ENCODE data around the gene TBX20. TPM values are rescaled to one million over a fixed set of nuclear protein-coding genes. Genes with fewer than 3 reads are reported as not detected.

The TBX20 gene, protein sequence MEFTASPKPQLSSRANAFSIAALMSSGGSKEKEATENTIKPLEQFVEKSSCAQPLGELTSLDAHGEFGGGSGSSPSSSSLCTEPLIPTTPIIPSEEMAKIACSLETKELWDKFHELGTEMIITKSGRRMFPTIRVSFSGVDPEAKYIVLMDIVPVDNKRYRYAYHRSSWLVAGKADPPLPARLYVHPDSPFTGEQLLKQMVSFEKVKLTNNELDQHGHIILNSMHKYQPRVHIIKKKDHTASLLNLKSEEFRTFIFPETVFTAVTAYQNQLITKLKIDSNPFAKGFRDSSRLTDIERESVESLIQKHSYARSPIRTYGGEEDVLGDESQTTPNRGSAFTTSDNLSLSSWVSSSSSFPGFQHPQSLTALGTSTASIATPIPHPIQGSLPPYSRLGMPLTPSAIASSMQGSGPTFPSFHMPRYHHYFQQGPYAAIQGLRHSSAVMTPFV
- total RNA-seq = not detected

DNA sequence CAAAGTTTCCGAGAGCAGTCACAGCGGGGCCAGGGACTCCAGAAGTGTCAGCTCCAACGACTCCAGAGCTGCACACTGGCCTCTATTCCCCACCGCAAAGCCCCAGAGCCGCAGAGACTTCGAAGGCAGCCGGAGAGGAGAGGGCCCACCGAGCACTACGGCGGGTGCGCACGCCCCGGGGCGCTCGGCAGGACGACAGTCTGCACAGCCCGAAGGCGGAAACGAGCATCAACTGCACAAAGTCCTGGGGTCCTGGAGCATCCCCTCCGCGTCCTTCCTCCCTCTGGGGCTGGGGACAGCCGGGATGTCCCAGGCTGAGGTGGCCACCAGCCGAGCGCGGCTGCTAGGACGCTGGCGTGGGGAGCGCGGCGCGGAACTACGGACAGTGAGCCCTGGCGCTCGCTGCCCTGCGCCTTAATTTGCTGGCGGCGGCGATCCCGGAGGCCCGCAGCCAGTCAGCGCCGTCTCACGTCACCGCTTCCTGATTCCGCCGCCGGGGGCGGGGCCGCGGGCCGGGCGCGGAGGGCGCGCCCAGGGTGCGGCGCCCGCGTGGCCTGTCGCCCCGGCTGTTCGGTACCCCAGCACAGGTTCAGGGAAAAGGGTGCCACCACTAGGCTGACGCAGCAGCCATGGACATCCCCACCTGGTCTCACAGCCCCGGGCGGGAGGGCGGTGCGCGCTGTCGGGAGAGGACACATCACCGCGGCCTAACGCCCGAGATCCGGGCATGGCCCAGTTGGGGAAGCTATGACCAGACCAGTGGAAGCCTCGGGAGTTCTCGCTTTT is at the start of gene TBX20:
TSS of gene TBX20 (minus strand) at position 391 of the 786 bp plus-strand sequence. CDS start 480 bp downstream, outside the sequence.
- TF ChIP-seq, protein P1, sequence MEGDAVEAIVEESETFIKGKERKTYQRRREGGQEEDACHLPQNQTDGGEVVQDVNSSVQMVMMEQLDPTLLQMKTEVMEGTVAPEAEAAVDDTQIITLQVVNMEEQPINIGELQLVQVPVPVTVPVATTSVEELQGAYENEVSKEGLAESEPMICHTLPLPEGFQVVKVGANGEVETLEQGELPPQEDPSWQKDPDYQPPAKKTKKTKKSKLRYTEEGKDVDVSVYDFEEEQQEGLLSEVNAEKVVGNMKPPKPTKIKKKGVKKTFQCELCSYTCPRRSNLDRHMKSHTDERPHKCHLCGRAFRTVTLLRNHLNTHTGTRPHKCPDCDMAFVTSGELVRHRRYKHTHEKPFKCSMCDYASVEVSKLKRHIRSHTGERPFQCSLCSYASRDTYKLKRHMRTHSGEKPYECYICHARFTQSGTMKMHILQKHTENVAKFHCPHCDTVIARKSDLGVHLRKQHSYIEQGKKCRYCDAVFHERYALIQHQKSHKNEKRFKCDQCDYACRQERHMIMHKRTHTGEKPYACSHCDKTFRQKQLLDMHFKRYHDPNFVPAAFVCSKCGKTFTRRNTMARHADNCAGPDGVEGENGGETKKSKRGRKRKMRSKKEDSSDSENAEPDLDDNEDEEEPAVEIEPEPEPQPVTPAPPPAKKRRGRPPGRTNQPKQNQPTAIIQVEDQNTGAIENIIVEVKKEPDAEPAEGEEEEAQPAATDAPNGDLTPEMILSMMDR (IDR thresholded peaks at IDR 0.05) = no peak
- DNase-seq (ENCODE audit: low spot score) (no peak), ATAC-seq (ENCODE audit: low FRiP score) (peak; percentile 66)

DNA sequence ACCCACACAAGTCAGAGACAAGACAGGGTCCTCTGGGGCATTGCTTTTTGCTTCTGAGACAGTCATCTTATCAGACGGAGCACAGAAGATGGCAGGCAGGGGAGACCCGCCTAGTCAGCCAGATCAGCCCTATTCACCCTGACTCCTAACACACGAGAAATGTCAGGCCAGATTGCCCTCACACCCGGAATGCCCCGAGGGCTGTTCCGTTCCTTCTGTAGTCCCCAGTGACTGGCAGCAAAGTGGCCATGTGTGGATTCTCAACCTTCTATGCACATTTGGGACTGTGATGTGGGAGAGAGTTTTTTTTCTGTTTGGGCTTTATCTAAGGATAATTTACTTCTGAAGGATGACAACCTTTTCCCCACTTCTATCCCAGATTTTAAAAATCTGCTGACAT is 35.5 kb upstream of the TBX20 start:
- TF ChIP-seq, protein P1 (IDR thresholded peaks at IDR 0.05) = no peak
- ATAC-seq (ENCODE audit: low FRiP score) = no peak
- DNase-seq (ENCODE audit: low spot score) = no peak

DNA sequence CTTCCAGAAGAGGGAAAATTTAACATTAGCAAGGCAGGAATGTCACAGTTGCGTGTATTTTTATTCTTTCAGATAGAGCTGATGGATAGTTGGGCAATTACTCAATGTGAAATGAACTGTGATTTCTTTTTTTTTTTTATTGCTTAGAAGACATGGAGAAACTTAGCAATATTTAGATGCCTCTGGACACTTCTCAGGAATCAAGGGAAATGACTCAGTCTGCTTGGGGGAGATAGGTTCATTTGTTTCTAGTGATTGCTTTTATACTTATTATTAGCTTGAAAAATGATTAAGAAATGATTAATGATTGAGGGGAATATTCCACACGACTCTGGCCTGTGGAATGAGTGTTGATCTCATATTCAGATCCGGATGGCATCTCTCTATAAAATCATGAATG is 33.1 kb upstream of the TBX20 start:
- ATAC-seq (ENCODE audit: low FRiP score) (no peak), DNase-seq (ENCODE audit: low spot score) (no peak)
- TF ChIP-seq, protein P1 (IDR thresholded peaks at IDR 0.05) = no peak

DNA sequence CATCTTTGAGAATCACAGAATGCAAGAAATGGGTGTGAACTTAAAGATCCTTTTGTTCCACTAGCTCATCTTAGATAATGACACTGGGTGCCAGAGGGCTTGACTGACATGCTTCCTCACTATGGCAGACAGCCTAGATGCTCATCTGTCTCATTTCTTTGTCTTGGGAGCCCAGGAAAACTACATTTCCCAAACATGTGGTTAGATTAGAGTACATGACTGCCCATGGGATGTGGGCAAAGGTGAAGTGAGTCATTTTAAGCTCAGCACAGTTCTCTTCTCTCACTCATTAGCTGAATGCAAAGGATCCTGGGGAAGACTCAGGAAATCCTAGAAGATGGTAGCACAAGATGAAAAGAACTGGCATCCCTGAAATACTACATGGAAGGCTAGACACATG is 32.5 kb upstream of the TBX20 start:
- ATAC-seq (ENCODE audit: low FRiP score) (no peak), DNase-seq (ENCODE audit: low spot score) (no peak)
- TF ChIP-seq, protein P1 (IDR thresholded peaks at IDR 0.05) = no peak

DNA sequence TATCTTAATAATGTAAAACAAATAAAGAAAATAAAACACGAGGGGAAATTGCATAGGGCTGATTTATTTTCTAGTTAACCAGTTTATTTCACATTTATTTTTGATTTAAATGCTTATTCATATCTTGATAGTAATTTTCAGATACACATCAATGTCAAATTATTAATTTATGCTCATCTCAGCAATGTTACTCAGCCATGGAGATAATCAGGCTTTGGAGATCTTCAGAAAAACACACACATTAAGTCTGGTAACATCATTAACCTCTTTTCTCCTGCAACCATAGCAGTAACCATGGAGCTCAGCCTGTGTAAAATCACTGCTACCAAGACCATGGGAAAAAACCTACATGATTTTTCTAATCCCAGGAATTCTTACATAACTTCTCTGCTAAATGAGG is 31.9 kb upstream of the TBX20 start:
- DNase-seq (ENCODE audit: low spot score) (no peak), ATAC-seq (ENCODE audit: low FRiP score) (no peak)

DNA sequence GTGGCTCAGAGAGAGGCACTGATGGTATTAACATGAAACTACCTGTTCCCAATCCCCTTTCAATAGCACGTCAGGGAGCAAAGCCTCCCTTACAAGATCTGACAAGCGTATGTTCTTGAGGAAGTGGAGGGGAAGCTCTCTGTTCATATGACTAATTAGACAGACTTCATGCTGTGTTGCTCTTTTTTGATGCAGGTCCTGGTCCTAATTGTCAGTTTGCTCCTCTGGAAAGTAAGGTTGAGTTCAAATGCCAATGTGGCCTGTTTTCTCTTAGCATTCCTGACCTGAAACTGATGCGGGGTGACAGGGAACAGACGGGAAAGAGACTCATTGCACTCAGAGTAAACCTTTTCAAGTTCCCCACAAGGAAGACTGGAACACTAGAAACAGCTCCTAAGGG is 27.0 kb upstream of the TBX20 start:
- no peak for ATAC-seq (ENCODE audit: low FRiP score)
- TF ChIP-seq, protein P1 (IDR thresholded peaks at IDR 0.05) = no peak
- DNase-seq (ENCODE audit: low spot score) = no peak

More for the DNA sequence above, 31.9 kb upstream of the TBX20 start:
- TF ChIP-seq, protein P1 (IDR thresholded peaks at IDR 0.05) = no peak

Measured in omental fat pad (tissue), 4 donors.